ENCODE results near the gene MYL12A. TPM values are rescaled to one million over a fixed set of nuclear protein-coding genes. Genes with fewer than 3 reads are reported as not detected.

MYL12A gene
- total RNA-seq, 1 experiment from 2014 or later, result 648 TPM

- DNase-seq (ENCODE audit: low read depth), result no peak
These were observed 23.4 kb upstream of the MYL12A start for GRCh38 chr18:3224223-3224622.

DNA sequence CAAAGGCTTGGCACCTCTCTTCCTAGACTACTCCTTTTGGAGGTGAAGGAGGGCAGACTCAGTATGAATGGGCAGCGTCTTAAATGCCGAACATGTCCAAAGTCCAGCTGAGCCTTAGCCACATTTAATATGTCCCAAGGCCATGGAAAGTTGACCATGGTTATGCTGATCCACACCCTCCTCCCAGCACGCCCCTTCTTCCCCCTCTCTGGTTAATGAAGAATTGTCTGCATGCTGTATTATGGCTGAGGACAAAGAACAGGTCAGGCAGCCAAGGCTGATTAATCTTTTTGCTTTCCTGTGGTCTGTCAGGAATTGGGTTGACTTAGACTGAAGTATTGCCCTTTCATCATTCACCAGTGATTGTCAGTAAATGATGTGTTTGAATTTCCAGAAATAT is 22.0 kb upstream of the MYL12A start:
- no peak for DNase-seq (ENCODE audit: low read depth)

DNA sequence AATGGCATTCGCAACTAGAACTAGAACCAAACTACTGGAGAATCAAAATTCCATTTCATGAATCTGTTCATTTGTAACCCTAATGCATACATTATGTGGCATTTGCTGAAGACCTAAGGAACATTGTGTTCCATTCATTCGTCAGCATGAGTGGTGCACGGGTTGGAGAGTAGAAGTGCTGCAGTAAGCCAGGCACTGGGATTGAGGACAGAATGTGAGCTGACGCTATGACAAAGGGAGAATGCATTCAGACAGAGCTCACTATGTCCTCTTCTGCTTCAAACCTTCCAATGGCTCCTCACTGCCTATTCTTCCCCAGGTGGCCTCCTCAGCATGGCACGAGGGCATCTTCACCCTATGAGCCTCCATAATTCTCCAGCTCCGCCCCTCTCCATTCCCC is 21.6 kb upstream of the MYL12A start:
- no peak for DNase-seq (ENCODE audit: low read depth)

DNA sequence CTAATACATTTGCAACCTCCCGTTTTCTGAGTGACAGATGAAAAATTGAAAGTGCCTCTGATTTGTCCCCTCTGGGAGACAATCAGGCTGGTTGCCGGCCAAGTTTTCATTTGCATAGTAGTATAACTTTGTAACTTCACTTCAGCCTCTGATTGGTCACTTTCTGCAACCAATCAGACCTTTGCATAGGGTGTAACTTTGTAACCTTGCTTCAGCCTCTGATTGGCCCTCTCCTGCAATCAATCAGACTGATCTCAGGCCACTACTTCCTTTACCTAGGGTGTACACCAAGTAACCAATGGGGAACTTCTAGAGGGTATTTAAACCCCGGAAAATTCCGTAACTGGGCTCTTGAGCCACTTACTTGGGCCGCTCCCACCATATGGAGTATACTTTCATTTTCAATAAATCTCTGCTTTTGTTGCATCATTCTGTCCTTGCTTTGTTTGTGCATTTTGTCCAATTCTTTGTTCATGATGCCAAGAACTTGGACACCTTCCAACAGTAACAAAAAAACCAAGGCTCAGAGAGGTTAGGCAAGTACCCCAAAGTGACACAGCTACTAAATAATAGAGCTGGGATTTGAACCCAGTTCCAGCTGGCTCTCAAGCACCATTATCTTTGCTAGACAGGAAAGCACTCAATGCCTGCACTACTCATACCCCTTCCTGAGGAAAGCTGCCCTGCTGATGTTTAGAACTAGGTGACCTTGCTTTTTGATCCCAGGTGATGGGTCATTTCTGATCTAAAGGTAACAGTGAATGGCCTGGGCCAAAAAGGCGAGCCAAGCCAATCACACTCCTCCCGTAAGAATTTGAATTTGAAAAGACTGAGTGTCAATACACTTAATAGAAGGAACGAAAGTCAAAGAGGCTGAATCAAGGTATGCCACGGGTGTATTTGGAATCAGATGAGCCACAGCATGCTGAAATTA is 16.9 kb upstream of the MYL12A start:
- peak; percentile 41 for DNase-seq (ENCODE audit: low read depth)

GRCh38 chr18:3233004-3233403 is 14.6 kb upstream of the MYL12A start:
- no peak for DNase-seq (ENCODE audit: low read depth)

- DNase-seq (ENCODE audit: low read depth), result no peak
These were observed 14.0 kb upstream of the MYL12A start for GRCh38 chr18:3233433-3234168.

DNA sequence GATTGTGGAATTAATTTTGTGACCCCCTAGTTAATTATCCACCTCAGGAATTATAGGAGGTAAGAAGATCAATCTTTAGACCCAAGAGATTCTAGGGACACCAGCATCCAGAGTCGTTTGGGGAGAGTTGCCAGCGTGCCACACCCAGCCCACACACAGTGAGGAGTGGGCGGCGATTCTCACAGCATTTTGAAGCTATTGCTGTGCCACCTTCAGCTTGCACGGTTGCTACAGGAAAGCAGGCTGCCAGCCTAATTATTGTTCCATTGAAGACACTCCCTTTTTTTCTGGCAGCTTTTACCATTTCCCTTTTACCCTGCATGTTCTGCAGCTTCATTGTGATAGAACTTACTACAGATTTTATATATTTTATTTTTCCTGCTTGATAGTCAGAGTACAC is 13.1 kb upstream of the MYL12A start:
- DNase-seq (ENCODE audit: low read depth), result no peak

DNA sequence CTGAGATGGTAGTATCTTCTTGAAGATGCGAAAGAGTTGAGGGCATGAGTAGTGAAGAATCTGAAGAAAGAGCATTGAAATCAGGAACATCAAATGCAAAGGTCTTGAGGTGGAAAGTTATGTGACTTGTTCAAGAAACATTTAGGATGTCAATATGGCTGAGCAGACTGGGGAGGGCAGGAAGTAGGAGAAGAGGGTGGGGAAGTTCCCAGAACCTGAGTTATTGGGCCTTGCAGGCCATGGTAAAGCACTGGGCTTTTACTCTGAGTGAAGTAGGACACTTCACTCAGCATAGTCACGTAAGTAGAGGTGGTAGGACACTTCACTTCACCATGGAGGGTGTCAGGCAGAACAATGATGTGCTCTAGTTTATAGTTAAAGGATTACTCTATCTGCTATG is 11.8 kb upstream of the MYL12A start:
- no peak for DNase-seq (ENCODE audit: low read depth)

DNA sequence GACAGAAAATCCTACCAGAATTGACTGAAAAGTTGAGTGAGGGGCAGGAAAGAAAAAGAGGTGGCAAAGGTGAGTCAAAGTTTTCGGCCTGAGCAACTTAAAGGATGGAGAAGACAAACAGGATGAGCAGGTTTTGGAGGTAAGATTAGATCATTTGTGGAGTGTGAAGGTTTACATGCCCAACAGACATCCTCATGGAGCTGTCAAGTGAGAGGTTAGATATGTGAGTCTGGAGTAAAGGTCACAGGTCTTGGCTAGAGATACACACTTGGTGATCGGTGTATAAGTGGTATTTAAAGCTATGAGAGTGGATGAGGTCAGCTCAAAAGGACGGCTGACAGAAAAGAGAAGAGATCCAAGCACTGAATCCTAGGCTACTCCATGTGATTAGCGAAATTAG is 11.1 kb upstream of the MYL12A start:
- DNase-seq (ENCODE audit: low read depth), result no peak

DNA sequence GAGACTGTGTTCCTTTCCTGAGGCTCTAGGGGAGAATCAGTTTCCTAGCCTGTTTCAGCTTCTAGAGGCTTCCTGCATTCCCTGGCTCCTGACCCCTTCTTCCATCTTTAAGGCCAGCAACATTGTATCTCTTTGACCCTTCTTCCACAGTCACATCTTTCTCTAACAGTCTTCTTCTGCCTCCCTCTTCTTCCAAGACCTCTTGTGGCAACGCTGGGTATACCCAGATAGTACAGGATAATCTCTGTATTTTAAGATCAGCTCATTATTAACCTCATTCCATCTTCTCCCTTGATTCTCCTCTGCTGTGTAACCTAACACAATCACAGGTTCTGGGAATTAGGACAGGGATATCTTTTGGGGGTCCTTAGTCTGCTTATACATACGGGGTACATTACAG is 8.9 kb upstream of the MYL12A start:
- no peak for DNase-seq (ENCODE audit: low read depth)

- DNase-seq (ENCODE audit: low read depth), result no peak
These were observed 2.4 kb upstream of the MYL12A start for GRCh38 chr18:3245185-3245564.

DNA sequence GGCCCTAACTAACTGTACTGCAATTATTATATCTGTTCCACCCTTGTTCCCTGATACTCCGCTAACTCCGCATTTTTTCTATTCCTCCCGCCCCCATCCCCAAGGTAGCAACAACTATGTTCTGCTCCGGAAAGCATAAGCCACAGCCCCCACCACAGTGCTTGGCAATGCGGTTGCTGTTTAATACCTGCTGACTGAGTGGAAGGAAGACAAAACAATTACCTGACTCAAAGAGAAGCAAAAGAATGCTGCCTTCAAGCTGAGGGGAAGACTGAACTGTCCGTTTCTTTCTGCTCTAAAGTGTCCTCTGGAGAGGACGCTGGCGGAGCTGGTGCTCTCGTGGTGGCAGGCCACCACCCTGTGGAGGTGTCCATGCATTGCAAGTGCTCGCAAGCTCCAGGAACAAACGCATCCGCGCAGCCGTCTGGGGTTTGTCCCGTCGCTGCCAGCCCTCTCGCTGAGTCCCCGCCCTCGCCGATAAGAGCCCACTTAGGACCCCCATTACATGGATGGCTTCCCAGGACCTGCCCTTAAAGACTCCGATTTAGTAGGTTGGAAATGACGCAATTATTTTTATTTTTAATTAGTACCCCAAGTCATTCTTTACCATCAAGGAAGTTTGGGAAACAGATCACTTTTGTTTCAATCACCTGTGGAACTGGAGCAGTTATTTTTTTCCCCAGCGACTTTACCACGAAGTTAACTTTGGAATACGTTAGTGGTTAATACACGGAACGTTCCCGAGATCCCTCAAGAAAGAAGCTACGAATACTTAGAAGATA is 1.6 kb upstream of the MYL12A start:
- DNase-seq (ENCODE audit: low read depth), result peak; percentile 81

DNA sequence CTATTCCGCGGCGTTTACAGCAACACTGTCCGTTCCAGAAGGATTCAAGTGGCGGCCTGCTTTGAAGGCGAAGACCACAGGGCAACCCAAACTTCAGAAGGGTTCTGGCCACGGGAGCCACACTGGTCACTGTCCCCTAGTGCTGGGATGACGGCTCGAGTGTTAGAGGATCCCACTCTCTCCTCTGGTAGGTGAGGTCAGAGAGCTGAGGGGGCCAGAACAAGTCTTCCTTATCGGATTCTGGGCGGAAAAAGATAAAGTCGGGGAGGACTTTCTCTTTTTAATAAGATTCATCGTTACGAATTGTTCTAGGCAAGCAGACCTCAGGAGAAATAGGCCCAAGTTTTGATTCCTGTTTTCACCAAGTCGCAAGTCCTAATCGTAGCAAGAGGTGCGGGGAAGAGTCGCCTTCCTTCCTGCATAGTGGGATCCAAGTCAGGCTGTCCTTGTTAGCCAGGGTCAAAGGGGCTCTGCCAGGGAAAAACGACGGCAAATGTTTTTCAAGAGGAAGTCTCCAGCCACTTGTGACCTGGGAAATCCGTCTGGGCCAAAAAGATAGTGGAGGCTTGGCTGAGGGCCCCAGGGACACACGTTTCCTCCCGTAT is 864 bp upstream of the MYL12A start:
- no peak for DNase-seq (ENCODE audit: low read depth)

GRCh38 chr18:3248062-3248657 is 559 bp downstream of the MYL12A start:
- DNase-seq (ENCODE audit: low read depth), result peak; percentile 73

DNA sequence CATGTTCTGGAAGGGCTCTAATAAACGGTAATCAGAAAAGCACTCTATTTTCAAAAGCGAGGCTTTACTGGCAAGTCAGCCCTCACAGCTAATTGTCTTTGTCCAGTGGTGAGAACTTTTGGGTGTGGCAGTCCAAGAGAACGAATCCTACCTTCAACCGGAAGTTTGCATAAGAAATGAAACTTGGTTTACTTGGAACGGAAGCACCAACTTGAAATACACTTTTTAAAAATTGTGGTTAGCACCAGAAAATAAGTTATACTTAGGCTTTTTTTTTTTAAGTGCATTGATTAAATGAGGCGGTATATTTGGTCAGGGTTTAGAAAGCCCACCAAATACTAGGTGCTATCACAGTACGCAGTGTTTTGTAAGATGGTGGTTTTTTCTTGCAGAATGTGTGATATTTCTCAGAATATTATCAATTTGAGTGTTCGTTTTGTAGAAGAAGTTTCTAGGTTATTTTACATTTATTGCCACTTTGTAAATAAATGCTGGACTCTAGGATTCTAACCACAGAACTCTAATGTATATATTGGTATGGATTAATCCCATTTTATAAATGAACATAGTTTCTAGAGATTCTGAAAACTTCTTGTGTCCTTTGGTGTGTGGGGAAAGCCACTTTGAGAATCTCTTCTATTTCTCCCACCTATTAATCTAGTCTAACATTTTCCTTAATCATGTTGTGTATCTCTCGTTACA is 1.2 kb downstream of the MYL12A start:
- peak; percentile 54 for DNase-seq (ENCODE audit: low read depth)

DNA sequence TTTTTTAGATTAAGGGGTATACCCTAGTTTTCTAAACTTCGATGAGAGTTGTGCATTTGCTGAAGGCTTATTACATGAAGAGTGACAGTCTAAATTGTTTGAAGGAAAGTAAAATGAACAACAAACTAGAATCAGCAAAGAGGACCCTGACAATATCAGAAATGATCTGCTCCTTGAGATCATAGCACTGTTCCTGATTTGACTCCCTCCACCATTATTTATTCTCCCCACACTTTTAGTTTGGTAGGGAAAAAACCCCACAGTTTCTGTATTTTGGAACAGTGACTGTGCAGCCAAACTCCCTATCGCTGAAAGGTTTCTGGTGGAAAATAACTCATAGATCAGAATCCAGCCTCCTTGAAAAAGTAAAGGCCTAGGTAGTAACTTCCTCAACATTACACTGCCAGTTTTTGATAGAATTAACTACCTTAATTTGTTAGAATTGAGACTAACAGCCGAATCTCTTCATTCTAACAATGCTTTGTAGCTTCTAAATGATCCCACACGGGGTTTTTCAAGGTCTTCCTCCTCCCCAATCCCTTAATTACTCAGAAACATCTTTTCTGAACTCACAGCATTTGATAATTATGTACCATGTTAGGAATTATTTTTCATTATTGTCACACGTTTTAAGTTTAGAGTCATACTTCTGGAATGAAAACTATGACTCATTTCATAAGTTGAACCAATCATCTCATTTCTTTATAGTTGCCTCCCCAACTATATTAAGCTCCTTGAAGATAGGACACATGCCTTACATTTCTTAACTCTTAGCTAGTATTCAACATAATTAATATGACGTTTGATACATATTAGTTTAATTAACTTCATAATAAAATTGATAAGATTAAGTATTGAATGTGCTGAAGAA is 2.9 kb downstream of the MYL12A start:
- DNase-seq (ENCODE audit: low read depth), result peak; percentile 79

GRCh38 chr18:3251249-3251962 is 3.8 kb downstream of the MYL12A start:
- DNase-seq (ENCODE audit: low read depth), result no peak

DNA sequence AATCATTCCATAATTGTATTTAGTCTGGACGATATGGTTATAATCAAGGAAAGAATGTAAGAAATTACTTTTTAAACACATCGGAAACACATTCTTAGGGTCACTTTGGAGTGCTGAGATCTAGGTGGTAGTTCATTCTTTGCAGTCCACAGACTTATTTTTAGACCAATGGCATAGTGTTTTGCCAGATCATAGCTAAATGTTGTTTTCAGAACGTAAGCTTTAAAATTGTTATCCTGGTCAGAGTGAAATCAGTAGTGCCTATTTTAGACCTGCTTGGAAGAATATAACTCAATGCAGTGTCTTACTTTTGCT is 4.3 kb downstream of the MYL12A start:
- DNase-seq (ENCODE audit: low read depth), result no peak

DNA sequence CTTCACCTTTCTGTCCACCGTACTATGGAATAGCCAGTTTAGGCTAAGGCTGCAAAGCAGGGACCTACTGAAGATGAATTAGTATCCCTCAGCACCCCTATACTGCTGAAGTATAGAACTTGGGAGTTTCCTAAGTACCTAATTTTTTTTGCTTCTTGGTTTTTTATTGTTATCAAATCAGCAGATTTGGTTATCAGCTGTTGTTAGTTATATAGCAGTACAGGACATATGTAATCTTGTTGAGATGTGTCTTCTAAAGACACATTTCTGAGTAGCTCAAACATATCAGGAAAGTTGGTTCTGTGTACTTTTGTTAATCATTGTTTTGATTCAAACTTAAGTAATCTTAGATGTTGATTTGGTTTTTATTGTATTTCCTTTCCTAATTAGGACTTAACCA is 5.2 kb downstream of the MYL12A start:
- DNase-seq (ENCODE audit: low read depth), result no peak
